Endothelial cell of umbilical vein (primary cell): ENCODE data around the gene TRPM8. TPM values are rescaled to one million over a fixed set of nuclear protein-coding genes. Genes with fewer than 3 reads are reported as not detected.

ENCODE experiments used
- BruUV-seq: library from RNA; stranded (reverse); fragments of 400-500 nt; replicated peaks from 2 replicates; lab custom pipeline; 2021; lab: Mats Ljungman, UMichigan
- CTCF ChIA-PET: fragments of 300-600, 350-600 bp; sonication (Branson Sonifier 250); formaldehyde crosslinking; loops from one replicate; lab custom pipeline; 2021; ENCODE audit warnings: antibody characterized with exemption, inconsistent platforms; lab: Charles Lee
- POLR2A ChIA-PET: fragments of 300-600, 350-600 bp; sonication (Branson Sonifier 250); formaldehyde crosslinking; loops from one replicate; lab custom pipeline; 2021; ENCODE audit warnings: antibody characterized with exemption, inconsistent platforms; lab: Charles Lee
- DNase-seq: peaks from one replicate; pipeline ENCODE4 v3.0.0-alpha.2; 2011; ENCODE audit warnings: low read depth, low spot score
- FAIRE-seq: peaks from 2 replicates; lab custom pipeline; 2011; peaks lifted over from hg19 to GRCh38; lab: Jason Lieb, UNC
- H2AFZ ChIP-seq: 2 replicates; pipeline ENCODE4 v1.6.0; 2012; ENCODE audit warnings: low read depth, low read length, control low read depth, inconsistent platforms
- H3K27ac ChIP-seq: 2 replicates; pipeline ENCODE4 v1.5.1; 2011; ENCODE audit warnings: low read depth, mild to moderate bottlenecking, control low read depth, low read length, moderate library complexity; ENCODE audit not compliant: insufficient read depth
- H3K27me3 ChIP-seq, 2 experiments: 2 replicates each; pipeline versions ENCODE4 v1.6.0 to v1.6.1; 2011; ENCODE audit warnings: low read length in 2 of 2, mixed read lengths in 1 of 2; ENCODE audit not compliant: control insufficient read depth in 2 of 2, insufficient read depth in 2 of 2
- H3K36me3 ChIP-seq, 2 experiments: 2 replicates in 1 of 2; 3 replicates in 1 of 2; pipeline ENCODE4 v1.5.1; 2011; ENCODE audit warnings: low read length in 2 of 2, mild to moderate bottlenecking in 1 of 2, moderate library complexity in 1 of 2; ENCODE audit not compliant: control insufficient read depth in 2 of 2, insufficient read depth in 2 of 2; ENCODE audit errors: extremely low read depth in 1 of 2
- H3K4me1 ChIP-seq: 3 replicates; pipeline ENCODE4 v1.5.1; 2011; ENCODE audit warnings: mild to moderate bottlenecking, low read length; ENCODE audit not compliant: control insufficient read depth, insufficient read depth; ENCODE audit errors: extremely low read depth
- H3K4me2 ChIP-seq: 2 replicates; pipeline ENCODE4 v1.6.1; 2011; ENCODE audit warnings: low read length, control low read depth, mixed read lengths; ENCODE audit not compliant: insufficient read depth
- H3K4me3 ChIP-seq, 3 experiments: fragments of 200-600 bp in 1 of 3; sonication (generic), shearing (Covaris generic) in 1 of 3; replicated peaks in 1 of 3; 2 replicates each; pipeline ENCODE4 v1.5.1; 2011 to 2016; ENCODE audit warnings: control low read depth in 3 of 3, low read length in 3 of 3, mild to moderate bottlenecking in 2 of 3, inconsistent platforms in 1 of 3, low read depth in 1 of 3, moderate library complexity in 1 of 3; ENCODE audit not compliant: insufficient read depth in 1 of 3
- H3K79me2 ChIP-seq: 2 replicates; pipeline ENCODE4 v1.6.0; 2012; ENCODE audit warnings: low read length, inconsistent platforms; ENCODE audit not compliant: control insufficient read depth, insufficient read depth
- H3K9ac ChIP-seq: replicated peaks from 2 replicates; pipeline ENCODE3; 2011; ENCODE audit warnings: low read length, control low read depth; ENCODE audit not compliant: insufficient read depth; ENCODE audit errors: extremely low read depth
- H3K9me1 ChIP-seq: replicated peaks from 3 replicates; pipeline ENCODE4 v1.6.0; 2011; ENCODE audit warnings: mild to moderate bottlenecking, low read length; ENCODE audit not compliant: control insufficient read depth, insufficient read depth; ENCODE audit errors: extremely low read depth
- H3K9me3 ChIP-seq: replicated peaks from 2 replicates; pipeline ENCODE4 v1.5.1; 2012; ENCODE audit warnings: low read length, inconsistent platforms; ENCODE audit not compliant: control insufficient read depth, insufficient read depth
- H4K20me1 ChIP-seq: replicated peaks from 2 replicates; pipeline ENCODE3; 2011; ENCODE audit warnings: mild to moderate bottlenecking, low read length; ENCODE audit not compliant: control insufficient read depth, insufficient read depth; ENCODE audit errors: extremely low read depth
- EZH2 ChIP-seq: IDR thresholded peaks from 2 replicates; pipeline ENCODE4 v1.6.1; 2012; ENCODE audit warnings: borderline replicate concordance, low read depth, mild to moderate bottlenecking, moderate library complexity, low read length, inconsistent platforms; ENCODE audit not compliant: severe bottlenecking
- FOS ChIP-seq: IDR thresholded peaks from 2 replicates; pipeline ENCODE4 v1.6.1; 2011; ENCODE audit warnings: mild to moderate bottlenecking, low read length, moderate library complexity, borderline replicate concordance; ENCODE audit not compliant: insufficient read depth
- GATA2 ChIP-seq: IDR thresholded peaks from 2 replicates; pipeline ENCODE4 v1.7.0; 2011; ENCODE audit warnings: low read depth, mild to moderate bottlenecking, moderate library complexity, mixed read lengths, low read length; ENCODE audit not compliant: insufficient read length, insufficient read depth
- JUN ChIP-seq: IDR thresholded peaks from 2 replicates; pipeline ENCODE4 v1.6.1; 2011; ENCODE audit warnings: borderline replicate concordance, low read depth; ENCODE audit not compliant: insufficient read length, insufficient read depth
- MAX ChIP-seq: IDR thresholded peaks from 2 replicates; pipeline ENCODE4 v1.6.1; 2011; ENCODE audit not compliant: insufficient read depth, insufficient read length
- MYC ChIP-seq: IDR thresholded peaks from one replicate; pipeline ENCODE4 v1.6.1; 2011; ENCODE audit warnings: mild to moderate bottlenecking, low read depth, low read length
- POLR2A ChIP-seq: IDR thresholded peaks from 2 replicates; pipeline ENCODE4 v1.6.1; 2012; ENCODE audit warnings: low read depth, mild to moderate bottlenecking, control low read depth, low read length
- POLR2AphosphoS5 ChIP-seq: IDR thresholded peaks from 2 replicates; pipeline ENCODE4 v1.6.1; 2012; ENCODE audit warnings: low read depth, mild to moderate bottlenecking, control low read depth, low read length, moderate library complexity; ENCODE audit not compliant: insufficient read depth
- dilution Hi-C: fragments of 300-500 bp; cut with MboI; formaldehyde crosslinking; loops from one replicate; pipeline ENCODE4 v1.15.0; 2019; ENCODE audit warnings: low sequenced_read_pairs; ENCODE audit not compliant: extremely low pct_ligation_motif_present
- intact Hi-C: fragments of 100-400 bp; cut with micrococcal nuclease; formaldehyde crosslinking; loops from one replicate; pipeline ENCODE4 v1.10.0; 2022
- polyA plus RNA-seq, 4 experiments: library from polyadenylated mRNA; depleted of rRNA in 3 of 4; stranded (reverse) in 3 of 4; unstranded in 1 of 4; fragments of >200 nt; gene quantifications; 2 replicates each; pipeline versions ENCODE4 v1.2.1 to v1.2.3, GENCODE V29; 2011 to 2012; ENCODE audit warnings: missing spikeins in 1 of 4
- total RNA-seq: library from RNA; stranded (reverse); gene quantifications from 2 replicates; pipeline ENCODE4 v1.2.3, GENCODE V29; 2021
- TF ChIP-seq, protein P1 (sequence below), 2 donors: IDR thresholded peaks; 1 replicate in 1 of 2; 2 replicates in 1 of 2; pipeline ENCODE4 v1.5.1; 2011; ENCODE audit warnings: low read length in 2 of 2, mild to moderate bottlenecking in 2 of 2, moderate library complexity in 2 of 2, control low read depth in 1 of 2, inconsistent platforms in 1 of 2, low read depth in 1 of 2; ENCODE audit not compliant: insufficient read depth in 1 of 2; ENCODE audit errors: extremely low read depth in 1 of 2

TRPM8 gene
- total and polyA plus RNA-seq, 2 donors (not counting 3 experiments of a cell fraction or from before 2014, with no cell fraction given) = not detected

DNA sequence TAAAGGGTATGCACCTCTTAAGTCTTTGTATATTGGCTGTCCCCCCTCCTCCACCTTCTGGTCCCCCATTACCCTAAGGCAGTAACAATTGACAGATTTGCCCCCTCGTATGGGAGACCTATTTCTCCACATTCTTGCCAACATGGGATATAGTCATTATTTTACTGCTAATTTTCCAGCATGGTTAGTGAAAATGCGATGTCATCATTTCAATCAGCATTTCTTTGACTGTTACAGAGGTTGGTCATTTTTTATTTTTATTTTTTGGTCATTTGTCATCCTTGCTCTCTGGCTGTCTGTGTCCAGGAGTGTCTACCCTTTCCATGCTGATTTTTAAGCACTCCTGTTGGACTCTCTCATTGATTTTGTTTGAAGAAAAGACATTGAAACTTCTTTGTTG lies 88.0 kb downstream of the TRPM8 start:
- ChIA-PET CTCF (no interaction called here), POLR2A (no interaction called here)
- no peak overlapping the region for H3K4me3 ChIP-seq
- peaks cover 0 to 8% of the 10 kb centered on the region in 2 experiments for H3K27me3 ChIP-seq
- dilution Hi-C loops = no loop called here
- no peaks in the 10 kb centered on the region for H3K79me2 ChIP-seq
- FAIRE-seq (no peak), DNase-seq (no peak)
- no peak overlapping the region for H3K9ac ChIP-seq
- H3K4me2 ChIP-seq = no peak overlapping the region
- TF ChIP-seq MAX (no peak), GATA2 (no peak), JUN (no peak), POLR2AphosphoS5 (no peak), MYC (no peak), EZH2 (no peak), FOS (no peak), POLR2A (no peak)
- TF ChIP-seq, protein P1, sequence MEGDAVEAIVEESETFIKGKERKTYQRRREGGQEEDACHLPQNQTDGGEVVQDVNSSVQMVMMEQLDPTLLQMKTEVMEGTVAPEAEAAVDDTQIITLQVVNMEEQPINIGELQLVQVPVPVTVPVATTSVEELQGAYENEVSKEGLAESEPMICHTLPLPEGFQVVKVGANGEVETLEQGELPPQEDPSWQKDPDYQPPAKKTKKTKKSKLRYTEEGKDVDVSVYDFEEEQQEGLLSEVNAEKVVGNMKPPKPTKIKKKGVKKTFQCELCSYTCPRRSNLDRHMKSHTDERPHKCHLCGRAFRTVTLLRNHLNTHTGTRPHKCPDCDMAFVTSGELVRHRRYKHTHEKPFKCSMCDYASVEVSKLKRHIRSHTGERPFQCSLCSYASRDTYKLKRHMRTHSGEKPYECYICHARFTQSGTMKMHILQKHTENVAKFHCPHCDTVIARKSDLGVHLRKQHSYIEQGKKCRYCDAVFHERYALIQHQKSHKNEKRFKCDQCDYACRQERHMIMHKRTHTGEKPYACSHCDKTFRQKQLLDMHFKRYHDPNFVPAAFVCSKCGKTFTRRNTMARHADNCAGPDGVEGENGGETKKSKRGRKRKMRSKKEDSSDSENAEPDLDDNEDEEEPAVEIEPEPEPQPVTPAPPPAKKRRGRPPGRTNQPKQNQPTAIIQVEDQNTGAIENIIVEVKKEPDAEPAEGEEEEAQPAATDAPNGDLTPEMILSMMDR (IDR thresholded peaks at IDR 0.05; ENCODE audit: extremely low read depth in 1 of 2, insufficient read depth in 1 of 2, low read depth in 1 of 2, low read length in 2 of 2) = no peak
- no peaks in the 10 kb centered on the region for H3K4me1 ChIP-seq
- H3K9me1 ChIP-seq = no peaks in the 10 kb centered on the region
- H3K27ac ChIP-seq = no peak overlapping the region
- H4K20me1 ChIP-seq = no peaks in the 10 kb centered on the region
- no peaks in the 10 kb centered on the region for H3K36me3 ChIP-seq
- no peaks in the 10 kb centered on the region for H3K9me3 ChIP-seq
- intact Hi-C loops = no loop called here
- H2AFZ ChIP-seq = no peak overlapping the region
- no TSS peak for BruUV-seq
